GM18526 (cell line): ENCODE data around the gene GNE.
A peak's percentile ranks its signal among the peaks of the same experiment; 100 is the strongest.

Experiments
- POLR2A ChIP-seq: IDR thresholded peaks from 3 replicates; pipeline ENCODE4 v1.6.1; 2011; ENCODE audit not compliant: insufficient read length; ENCODE audit errors: extremely low read depth

GNE gene, protein sequence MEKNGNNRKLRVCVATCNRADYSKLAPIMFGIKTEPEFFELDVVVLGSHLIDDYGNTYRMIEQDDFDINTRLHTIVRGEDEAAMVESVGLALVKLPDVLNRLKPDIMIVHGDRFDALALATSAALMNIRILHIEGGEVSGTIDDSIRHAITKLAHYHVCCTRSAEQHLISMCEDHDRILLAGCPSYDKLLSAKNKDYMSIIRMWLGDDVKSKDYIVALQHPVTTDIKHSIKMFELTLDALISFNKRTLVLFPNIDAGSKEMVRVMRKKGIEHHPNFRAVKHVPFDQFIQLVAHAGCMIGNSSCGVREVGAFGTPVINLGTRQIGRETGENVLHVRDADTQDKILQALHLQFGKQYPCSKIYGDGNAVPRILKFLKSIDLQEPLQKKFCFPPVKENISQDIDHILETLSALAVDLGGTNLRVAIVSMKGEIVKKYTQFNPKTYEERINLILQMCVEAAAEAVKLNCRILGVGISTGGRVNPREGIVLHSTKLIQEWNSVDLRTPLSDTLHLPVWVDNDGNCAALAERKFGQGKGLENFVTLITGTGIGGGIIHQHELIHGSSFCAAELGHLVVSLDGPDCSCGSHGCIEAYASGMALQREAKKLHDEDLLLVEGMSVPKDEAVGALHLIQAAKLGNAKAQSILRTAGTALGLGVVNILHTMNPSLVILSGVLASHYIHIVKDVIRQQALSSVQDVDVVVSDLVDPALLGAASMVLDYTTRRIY

GRCh38 chr9:36258208-36258995 is at the start of gene GNE:
TSS of gene GNE (minus strand) at chr9:36258448. CDS start at chr9:36249355, 9,093 bp downstream.
- TF ChIP-seq POLR2A = peak; percentile 87

DNA sequence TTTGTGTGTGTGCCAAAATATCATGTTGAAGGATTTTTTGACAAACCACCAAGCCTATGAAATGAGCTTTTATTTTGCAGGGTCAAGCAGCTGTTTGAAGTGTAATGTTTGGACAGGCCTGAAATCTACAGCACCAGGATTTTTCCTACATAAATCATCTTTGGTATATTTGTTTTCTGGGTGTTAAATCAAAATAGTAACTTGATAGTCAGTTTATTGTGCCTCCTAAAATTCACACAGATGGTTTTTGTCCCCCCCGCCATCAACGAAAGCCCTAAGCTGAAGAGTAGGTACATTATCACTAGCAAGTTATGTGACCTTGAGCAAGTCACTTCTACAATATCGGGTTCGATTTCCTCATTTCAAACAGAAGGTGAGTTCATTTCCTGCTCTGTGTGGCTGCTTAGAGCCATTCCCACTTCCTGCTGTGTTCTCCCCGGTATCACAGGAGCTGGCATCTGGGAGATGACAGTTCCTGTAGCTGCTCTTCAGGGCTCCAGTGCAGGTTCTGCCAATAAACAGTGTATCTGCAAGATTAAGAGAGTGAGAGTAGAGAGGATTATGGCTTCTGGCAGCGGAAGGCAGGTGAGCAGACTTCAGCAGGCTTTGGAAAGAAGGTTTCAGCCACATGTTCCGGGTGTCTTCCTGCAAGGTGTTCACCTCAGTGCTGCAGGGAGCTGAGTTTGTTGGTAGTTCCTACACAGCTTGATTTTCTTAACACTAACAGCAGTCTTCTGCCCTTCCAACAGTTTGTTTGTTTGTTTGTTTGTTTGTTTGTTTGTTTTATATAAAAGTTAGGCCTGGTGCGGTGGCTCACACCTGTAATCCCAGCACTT is 48.4 kb upstream of the GNE start:
- no peak for TF ChIP-seq POLR2A

- TF ChIP-seq POLR2A = no peak
Measured at GRCh38 chr9:36301227-36301626, 43.0 kb upstream of the GNE start.

DNA sequence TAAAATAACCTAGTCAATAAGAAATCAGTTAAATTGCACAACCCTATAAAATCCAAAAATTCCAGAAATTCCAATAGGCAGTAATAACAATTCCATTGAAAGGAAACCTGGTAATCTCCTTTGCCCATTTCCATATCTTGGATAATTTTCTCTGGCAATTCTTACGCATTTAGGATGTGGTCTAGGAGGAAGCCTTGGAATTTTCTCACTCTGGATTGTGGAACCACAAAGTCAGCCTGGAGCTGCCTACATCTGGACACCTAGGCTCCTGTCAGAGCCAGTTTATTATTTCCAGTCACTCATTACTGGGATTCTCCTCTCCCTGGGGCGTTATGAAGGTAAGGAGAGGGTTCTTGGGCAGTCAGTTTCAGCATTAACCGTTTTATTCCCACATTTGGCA is 40.3 kb upstream of the GNE start:
- TF ChIP-seq POLR2A = no peak

- TF ChIP-seq POLR2A = no peak
Measured at GRCh38 chr9:36297798-36298197, 39.5 kb upstream of the GNE start.

DNA sequence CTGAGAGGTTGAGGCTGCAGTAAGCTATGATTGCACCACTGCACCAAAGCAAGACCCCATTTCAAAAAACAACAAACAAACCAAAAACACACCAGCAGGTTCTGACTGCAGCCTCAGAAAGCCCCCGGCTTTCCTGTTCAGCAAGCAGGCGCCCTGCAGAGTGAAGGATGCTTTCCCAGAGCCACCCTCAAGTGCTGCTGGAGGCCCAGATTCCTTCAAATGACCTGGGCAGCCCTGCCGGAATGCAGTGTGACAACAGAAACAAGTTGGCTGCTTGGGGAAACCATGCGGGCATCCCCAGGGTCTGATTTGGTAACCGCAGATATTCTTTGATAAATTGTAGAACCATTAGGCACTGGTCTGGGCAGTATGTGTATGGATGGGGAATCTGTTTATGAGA is 35.7 kb upstream of the GNE start:
- TF ChIP-seq POLR2A = no peak

DNA sequence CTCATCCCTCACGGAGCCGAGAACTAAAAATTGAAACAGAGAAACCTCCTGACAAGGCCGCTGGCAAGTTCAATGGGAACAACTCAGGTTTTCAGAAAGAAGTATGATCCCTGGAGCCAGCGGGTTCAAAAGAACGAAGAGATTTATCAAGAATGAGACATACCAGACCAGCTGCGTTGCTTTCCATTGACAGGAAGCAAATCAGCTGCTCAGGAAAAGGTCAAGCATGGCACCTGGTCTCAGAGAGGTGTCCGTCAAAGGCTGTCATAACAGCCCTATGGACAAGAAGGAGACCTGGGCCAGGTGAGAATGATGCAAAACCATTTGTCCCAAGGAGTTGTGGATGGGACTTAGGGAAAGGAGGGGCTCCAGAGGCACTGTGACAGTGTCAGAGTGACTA is 34.9 kb upstream of the GNE start:
- TF ChIP-seq POLR2A = no peak

DNA sequence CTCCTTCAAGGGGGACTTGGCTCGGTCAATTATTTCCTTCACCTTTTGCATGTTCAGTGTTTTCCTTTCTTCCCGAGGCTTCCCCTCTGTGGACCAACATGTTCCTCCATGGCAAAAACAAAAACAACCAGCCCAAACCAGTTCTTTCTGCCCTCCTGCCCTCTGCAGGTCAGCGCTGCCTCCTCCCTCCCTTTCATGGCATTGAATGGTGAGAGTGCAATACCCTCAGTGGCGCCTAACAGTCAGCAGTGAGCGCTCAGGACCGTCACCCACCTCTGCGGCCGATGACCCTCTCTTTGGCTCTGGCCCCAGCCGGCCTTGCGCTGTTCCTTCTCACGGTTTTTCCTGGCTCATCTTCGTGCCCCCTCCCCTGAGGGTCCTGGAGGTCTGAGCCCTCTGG is 34.4 kb upstream of the GNE start:
- TF ChIP-seq POLR2A = no peak

DNA sequence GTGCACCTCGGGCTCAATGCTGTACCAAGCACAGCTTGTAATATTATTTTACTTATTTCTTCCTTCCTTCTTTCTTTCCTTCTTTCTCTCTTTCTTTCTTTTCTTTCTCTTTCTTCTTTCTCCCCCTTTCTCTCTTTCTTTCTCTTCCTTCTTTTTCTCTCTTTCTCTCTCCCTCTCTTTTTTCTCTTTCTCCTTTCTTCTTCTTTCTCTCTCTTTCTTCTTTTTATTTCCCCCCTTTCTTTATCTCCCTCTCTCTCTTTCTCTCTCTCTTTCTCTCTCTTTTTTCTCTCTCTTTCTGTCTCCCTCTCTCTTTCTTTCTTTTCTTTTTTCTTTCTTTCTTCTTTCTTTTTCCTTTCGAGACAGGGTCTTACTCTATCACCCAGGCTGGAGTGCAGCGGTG is 32.7 kb upstream of the GNE start:
- no peak for TF ChIP-seq POLR2A

- TF ChIP-seq POLR2A = no peak
Measured at GRCh38 chr9:36289836-36290435, 31.7 kb upstream of the GNE start.

DNA sequence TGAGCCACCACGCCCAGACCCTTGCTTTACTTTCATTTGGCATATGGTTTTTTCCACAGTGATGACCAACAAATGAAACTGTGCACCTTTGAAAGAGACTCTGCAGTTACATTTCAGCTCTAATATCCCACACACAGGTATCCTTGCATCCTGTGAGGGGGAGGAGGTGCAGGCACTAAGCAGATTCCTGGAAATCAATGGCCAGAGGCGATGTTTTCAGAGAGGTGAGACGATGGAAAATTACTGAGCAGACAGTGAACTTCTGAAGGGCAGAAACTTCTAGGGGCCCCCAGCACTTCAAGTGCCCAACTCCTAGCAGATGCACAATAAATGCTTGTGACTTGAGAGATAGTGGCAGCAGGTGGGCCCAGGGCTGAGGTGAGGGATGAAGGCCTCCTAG is 29.8 kb upstream of the GNE start:
- TF ChIP-seq POLR2A = no peak

GRCh38 chr9:36286388-36286787 is 28.1 kb upstream of the GNE start:
- no peak for TF ChIP-seq POLR2A

DNA sequence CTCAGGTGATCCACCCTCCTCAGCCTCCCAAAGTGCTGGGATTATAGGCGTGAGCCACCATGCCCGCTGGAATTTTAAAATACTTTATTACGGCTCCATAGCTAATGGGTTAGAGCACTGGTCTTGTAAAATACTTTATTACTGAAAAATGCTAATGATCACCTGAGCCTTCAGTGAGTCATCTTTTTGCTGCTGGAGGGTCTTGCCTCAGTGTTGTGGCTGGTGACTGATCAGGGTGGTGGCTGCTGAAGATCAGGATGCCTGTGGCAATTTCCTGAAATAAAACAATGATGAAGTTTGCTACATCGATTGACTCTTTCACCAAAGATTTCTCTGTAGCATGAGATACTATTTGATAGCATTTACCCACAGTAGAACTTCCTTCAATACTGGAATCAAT is 26.0 kb upstream of the GNE start:
- TF ChIP-seq POLR2A = no peak

DNA sequence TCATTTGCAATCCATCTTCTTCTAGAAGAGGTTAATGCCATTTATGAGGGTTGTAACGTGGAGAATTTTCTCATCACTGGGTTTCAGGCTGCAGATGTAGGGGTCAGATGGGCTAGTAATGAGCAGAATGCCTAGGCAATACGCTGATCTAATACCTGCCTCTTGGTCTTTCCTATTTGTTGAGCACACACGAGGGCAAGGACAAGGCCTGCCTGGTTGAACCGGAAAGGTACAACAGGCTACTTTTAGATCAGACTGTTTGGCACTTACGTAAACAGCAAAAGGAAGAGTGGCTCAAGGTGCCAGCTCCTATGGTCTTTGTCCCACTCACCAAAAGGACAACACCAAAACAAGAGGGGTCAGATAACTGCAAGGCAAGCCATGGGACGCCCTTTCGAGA is 24.0 kb upstream of the GNE start:
- no peak for TF ChIP-seq POLR2A
